CD4-positive, alpha-beta T cell (primary cell): ENCODE measurements around the gene ACAP3. TPM values are rescaled to one million over a fixed set of nuclear protein-coding genes. Genes with fewer than 3 reads are reported as not detected.

ENCODE experiments used
- ATAC-seq: fragments of 200-7000 bp; cut with Tn5 transposase; one replicate; pipeline ENCODE4 v1.10.0; 2022; ENCODE audit warnings: mild to moderate bottlenecking; ENCODE audit not compliant: poor library complexity
- CTCF ChIA-PET: fragments of 350-600 bp; sonication (Branson Sonifier 250); formaldehyde crosslinking; loops from one replicate; lab custom pipeline; 2021; ENCODE audit warnings: antibody characterized with exemption, inconsistent platforms; lab: Charles Lee
- POLR2A ChIA-PET: fragments of 350-600 bp; sonication (Branson Sonifier 250); formaldehyde crosslinking; loops from one replicate; lab custom pipeline; 2021; ENCODE audit warnings: antibody characterized with exemption, inconsistent platforms; lab: Charles Lee
- DNase-seq, 14 experiments: peaks; one replicate each; pipeline ENCODE4 v3.0.0-alpha.2; 2013 to 2020; ENCODE audit warnings: mixed read lengths in 2 of 14
- H3K27ac ChIP-seq, 2 donors: one replicate each; pipeline versions ENCODE4 v1.5.1 to v1.7.0; 2013; ENCODE audit warnings: low read length in 2 of 2, low read depth in 1 of 2, mild to moderate bottlenecking in 1 of 2
- H3K27me3 ChIP-seq, 2 experiments: 1 replicate in 1 of 2; 2 replicates in 1 of 2; pipeline versions ENCODE4 v1.6.1 to v1.7.0; 2013; ENCODE audit warnings: low read length in 2 of 2, control low read depth in 1 of 2, mild to moderate bottlenecking in 1 of 2, moderate library complexity in 1 of 2; ENCODE audit not compliant: insufficient read depth in 2 of 2, control insufficient read depth in 1 of 2
- H3K36me3 ChIP-seq: one replicate; pipeline ENCODE4 v1.6.1; 2013; ENCODE audit warnings: low read length, control low read depth; ENCODE audit not compliant: insufficient read depth
- H3K4me1 ChIP-seq: one replicate; pipeline ENCODE4 v1.6.1; 2013; ENCODE audit warnings: low read length, control low read depth; ENCODE audit not compliant: insufficient read depth
- H3K4me3 ChIP-seq: one replicate; pipeline ENCODE4 v1.5.1; 2013; ENCODE audit warnings: mild to moderate bottlenecking, low read length, moderate library complexity
- H3K9me3 ChIP-seq, 2 experiments: 1 replicate in 1 of 2; 2 replicates in 1 of 2; pipeline versions ENCODE4 v1.6.1 to v1.7.0; 2013; ENCODE audit warnings: low read length in 2 of 2, mild to moderate bottlenecking in 2 of 2, control low read depth in 1 of 2, moderate library complexity in 1 of 2; ENCODE audit not compliant: control insufficient read depth in 1 of 2, insufficient read depth in 1 of 2
- H3K27ac Mint-ChIP-seq: one replicate; pipeline ENCODE4 v1.8.0; 2020; ENCODE audit warnings: mixed read lengths
- H3K27me3 Mint-ChIP-seq: one replicate; pipeline ENCODE4 v1.8.0; 2021; ENCODE audit warnings: mixed read lengths
- H3K36me3 Mint-ChIP-seq: one replicate; pipeline ENCODE4 v1.8.0; 2021; ENCODE audit warnings: low read depth, mixed read lengths
- H3K4me1 Mint-ChIP-seq: one replicate; pipeline ENCODE4 v1.8.0; 2021; ENCODE audit warnings: low read depth, mixed read lengths
- H3K4me3 Mint-ChIP-seq: one replicate; pipeline ENCODE4 v1.8.0; 2020; ENCODE audit warnings: mild to moderate bottlenecking, mixed read lengths
- H3K9me3 Mint-ChIP-seq: one replicate; pipeline ENCODE4 v1.8.0; 2020; ENCODE audit warnings: mixed read lengths
- CTCF ChIP-seq: fragments of 200-600 bp; IDR thresholded peaks from one replicate; pipeline ENCODE4 v1.8.0; 2022; ENCODE audit warnings: antibody characterized with exemption, mild to moderate bottlenecking
- intact Hi-C, 2 experiments: fragments of 100-400 bp; cut with DNase I in 1 of 2; cut with micrococcal nuclease in 1 of 2; formaldehyde crosslinking; loops; one replicate each; pipeline versions ENCODE4 v1.15.1 to v1.9.0; 2023 to 2025; cut with DNase I, micrococcal nuclease
- total RNA-seq, 174 experiments: library from RNA in 2 of 174; stranded (reverse) in 2 of 174; gene quantifications; one replicate each; pipeline ENCODE4 v1.2.3 and lab custom pipeline; 2021 to 2026

ACAP3 gene
- total RNA-seq, 2 experiments from 2014 or later = 45.3 to 46.4 TPM

- Histone ChIP-seq H3K4me3 (no peak within 1 kb of the TSS), H3K9me3 (peaks cover 0 to 5% of the 10 kb centered on the region in 2 experiments), H3K27me3 (no peaks in the 10 kb centered on the region), H3K27ac (no peak within 1 kb of the TSS), H3K4me1 (peaks cover 12% of the 10 kb centered on the region), H3K36me3 (peaks cover 14% of the 10 kb centered on the region)
- ChIA-PET POLR2A (no interaction called here), CTCF (interaction anchor here (0.6 kb wide), 1 partner anchor 308 kb away, joined by 3 read pairs; no protein-coding TSS in a partner anchor)
- H3K27me3 Mint-ChIP-seq = no peaks in the 10 kb centered on the region
- intact Hi-C loops = no loop called here
- DNase-seq (no peak), ATAC-seq (no peak)
- peaks cover under 1% of the 10 kb centered on the region for H3K36me3 Mint-ChIP-seq
- H3K9me3 Mint-ChIP-seq = no peaks in the 10 kb centered on the region
- H3K27ac Mint-ChIP-seq = no peak within 1 kb of the TSS
- peaks cover 1% of the 10 kb centered on the region for H3K4me1 Mint-ChIP-seq
- TF ChIP-seq CTCF = no peak
- no peak within 1 kb of the TSS for H3K4me3 Mint-ChIP-seq
These were observed 23.6 kb upstream of the ACAP3 start, which contains the start of gene TAS1R3 for GRCh38 chr1:1331068-1331965. Gene TAS1R3, plus strand, starts transcription at chr1:1331280. Its CDS starts 66 bp downstream, at chr1:1331346.

- H3K9me3 Mint-ChIP-seq = no peaks in the 10 kb centered on the region
- ChIA-PET POLR2A (no interaction called here), CTCF (no interaction called here)
- no peak overlapping the region for H3K27ac Mint-ChIP-seq
- Histone ChIP-seq H3K27me3 (no peaks in the 10 kb centered on the region), H3K9me3 (peaks cover 0 to 5% of the 10 kb centered on the region in 2 experiments), H3K4me1 (peaks cover 20% of the 10 kb centered on the region), H3K4me3 (no peak overlapping the region), H3K36me3 (peaks cover 14% of the 10 kb centered on the region), H3K27ac (no peak overlapping the region)
- H3K4me1 Mint-ChIP-seq = peaks cover 9% of the 10 kb centered on the region
- no peak for TF ChIP-seq CTCF
- H3K4me3 Mint-ChIP-seq = no peak overlapping the region
- H3K27me3 Mint-ChIP-seq = no peaks in the 10 kb centered on the region
- DNase-seq (no peak), ATAC-seq (no peak)
- H3K36me3 Mint-ChIP-seq = peaks cover 6% of the 10 kb centered on the region
- intact Hi-C loops = no loop called here
These were observed 22.8 kb upstream of the ACAP3 start for GRCh38 chr1:1330366-1331067.

GRCh38 chr1:1329304-1330210, 21.8 kb upstream of the ACAP3 start:
- H3K27ac Mint-ChIP-seq = no peak overlapping the region

More at GRCh38 chr1:1329304-1330210, 21.8 kb upstream of the ACAP3 start:
- intact Hi-C loops = no loop called here
- TF ChIP-seq CTCF = no peak
- Histone ChIP-seq H3K9me3 (peaks cover 0 to 5% of the 10 kb centered on the region in 2 experiments), H3K27ac (no peak overlapping the region), H3K36me3 (peaks cover 14% of the 10 kb centered on the region), H3K4me3 (no peak overlapping the region), H3K27me3 (no peaks in the 10 kb centered on the region), H3K4me1 (peaks cover 27% of the 10 kb centered on the region)
- Mint-ChIP-seq H3K36me3 (peaks cover 6% of the 10 kb centered on the region), H3K27me3 (no peaks in the 10 kb centered on the region), H3K9me3 (no peaks in the 10 kb centered on the region), H3K4me3 (no peak overlapping the region), H3K4me1 (peaks cover 14% of the 10 kb centered on the region)
- ChIA-PET CTCF (no interaction called here), POLR2A (no interaction called here)
- ATAC-seq = no peak
- DNase-seq = no peak
